ENCODE results near the gene PPP1R3G.

- TF ChIP-seq, protein P1, sequence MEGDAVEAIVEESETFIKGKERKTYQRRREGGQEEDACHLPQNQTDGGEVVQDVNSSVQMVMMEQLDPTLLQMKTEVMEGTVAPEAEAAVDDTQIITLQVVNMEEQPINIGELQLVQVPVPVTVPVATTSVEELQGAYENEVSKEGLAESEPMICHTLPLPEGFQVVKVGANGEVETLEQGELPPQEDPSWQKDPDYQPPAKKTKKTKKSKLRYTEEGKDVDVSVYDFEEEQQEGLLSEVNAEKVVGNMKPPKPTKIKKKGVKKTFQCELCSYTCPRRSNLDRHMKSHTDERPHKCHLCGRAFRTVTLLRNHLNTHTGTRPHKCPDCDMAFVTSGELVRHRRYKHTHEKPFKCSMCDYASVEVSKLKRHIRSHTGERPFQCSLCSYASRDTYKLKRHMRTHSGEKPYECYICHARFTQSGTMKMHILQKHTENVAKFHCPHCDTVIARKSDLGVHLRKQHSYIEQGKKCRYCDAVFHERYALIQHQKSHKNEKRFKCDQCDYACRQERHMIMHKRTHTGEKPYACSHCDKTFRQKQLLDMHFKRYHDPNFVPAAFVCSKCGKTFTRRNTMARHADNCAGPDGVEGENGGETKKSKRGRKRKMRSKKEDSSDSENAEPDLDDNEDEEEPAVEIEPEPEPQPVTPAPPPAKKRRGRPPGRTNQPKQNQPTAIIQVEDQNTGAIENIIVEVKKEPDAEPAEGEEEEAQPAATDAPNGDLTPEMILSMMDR (conservative IDR thresholded peaks at IDR 0.05 in 1 of 2, IDR thresholded peaks at IDR 0.05 in 1 of 2; ENCODE audit: extremely low read depth in 1 of 2, insufficient read depth in 1 of 2, low read depth in 1 of 2, low read length in 2 of 2): no peak
- no peak for TF ChIP-seq EZH2 (IDR thresholded peaks at IDR 0.05; ENCODE audit: borderline replicate concordance, low read length)
Measured at GRCh38 chr6:5054245-5054873, 30.8 kb upstream of the PPP1R3G start.
